GM19438 (cell line): ENCODE results near the gene ZC3H7A.
A peak's percentile ranks its signal among the peaks of the same experiment; 100 is the strongest.
"Not testable (repeated sequence)": the region's sequence is repeated elsewhere in the genome, so short reads cannot be mapped to it uniquely, and the experiment has no call there.

Source experiments
- ATAC-seq: cut with Tn5 transposase; IDR thresholded peaks from one replicate; pipeline ENCODE4 v1.9.1; 2021; ENCODE audit warnings: low read depth; ENCODE audit not compliant: unreplicated experiment

The ZC3H7A gene

GRCh38 chr16:11805556-11805955 lies 8.5 kb upstream of the ZC3H7A start:
- no peak for ATAC-seq

- no peak for ATAC-seq
Observed at GRCh38 chr16:11801481-11802021, 4.5 kb upstream of the ZC3H7A start.

- no peak for ATAC-seq
Observed at GRCh38 chr16:11800382-11800718, 3.3 kb upstream of the ZC3H7A start.

GRCh38 chr16:11799509-11800381 lies 2.7 kb upstream of the ZC3H7A start:
- ATAC-seq = no peak

- no peak for ATAC-seq
Observed at GRCh38 chr16:11799017-11799381, 1.9 kb upstream of the ZC3H7A start.

- ATAC-seq = no peak
Observed at GRCh38 chr16:11797957-11798299, 870 bp upstream of the ZC3H7A start.

- ATAC-seq = peak; percentile 4
Observed at GRCh38 chr16:11796227-11797165, 562 bp downstream of the ZC3H7A start.

- ATAC-seq = no peak
Observed at GRCh38 chr16:11795887-11796226, 1.2 kb downstream of the ZC3H7A start.

GRCh38 chr16:11794996-11795886 lies 1.8 kb downstream of the ZC3H7A start:
- no peak for ATAC-seq

- no peak for ATAC-seq
Observed at GRCh38 chr16:11794447-11794846, 2.6 kb downstream of the ZC3H7A start.

- no peak for ATAC-seq
Observed at GRCh38 chr16:11793840-11794239, 3.2 kb downstream of the ZC3H7A start.

- ATAC-seq = no peak
Observed at GRCh38 chr16:11792410-11793241, 4.4 kb downstream of the ZC3H7A start.

GRCh38 chr16:11791144-11791828 lies 5.8 kb downstream of the ZC3H7A start:
- no peak for ATAC-seq

GRCh38 chr16:11788914-11789313 lies 8.1 kb downstream of the ZC3H7A start:
- no peak for ATAC-seq

- ATAC-seq = not testable (repeated sequence)
Observed at GRCh38 chr16:11784980-11785599, 12.0 kb downstream of the ZC3H7A start.

- ATAC-seq = not testable (repeated sequence)
Observed at GRCh38 chr16:11784381-11784780, 12.7 kb downstream of the ZC3H7A start.

- ATAC-seq = no peak
Observed at GRCh38 chr16:11784038-11784369, 13.1 kb downstream of the ZC3H7A start.

- ATAC-seq = peak; percentile 45
Observed at GRCh38 chr16:11783319-11784037, 13.6 kb downstream of the ZC3H7A start.
